ENCODE data around the gene TFPI.

DNA sequence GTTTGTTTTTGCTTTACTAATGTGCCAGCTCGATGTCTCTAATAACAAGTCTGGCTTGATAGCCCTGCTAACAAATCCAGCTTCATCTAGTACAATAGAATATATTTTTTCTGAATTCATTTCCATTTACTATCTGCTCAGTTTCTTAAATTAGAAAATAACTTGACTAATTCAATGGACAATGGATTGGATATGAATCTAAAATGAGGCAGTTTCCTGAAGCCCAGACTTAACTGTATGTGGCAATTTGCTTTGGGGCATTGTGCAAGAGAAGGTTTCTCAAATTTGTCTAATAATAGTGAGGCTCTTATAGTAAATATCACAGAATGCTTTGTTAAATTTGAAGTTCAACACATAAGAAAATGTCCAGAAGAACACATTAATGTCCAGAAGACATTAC, 132.0 kb downstream of the TFPI start:
- TF ChIP-seq POLR2A (IDR thresholded peaks at IDR 0.05; ENCODE audit: low read length) (no peak), GATA1 (IDR thresholded peaks at IDR 0.05; ENCODE audit: low read depth, low read length) (no peak)

All from erythroblast (primary cell).